GM12878 (cell line): ENCODE results near the gene SLC6A8. TPM values are rescaled to one million over a fixed set of nuclear protein-coding genes. Genes with fewer than 3 reads are reported as not detected.

Experiments
- ATF7 ChIP-seq: fragments of 450-650 bp; IDR thresholded peaks from 2 replicates; pipeline ENCODE4 v1.6.1; 2016; ENCODE audit warnings: low read depth, mild to moderate bottlenecking
- BHLHE40 ChIP-seq, 2 experiments: fragments of 450-650 bp in 1 of 2; IDR thresholded peaks; 2 replicates each; pipeline ENCODE4 v1.6.1; 2011 to 2017; ENCODE audit warnings: low read depth in 2 of 2, borderline replicate concordance in 1 of 2, improper control_type of control experiment in 1 of 2, low read length in 1 of 2, mild to moderate bottlenecking in 1 of 2
- EED ChIP-seq: sonication (generic); IDR thresholded peaks from 2 replicates; pipeline ENCODE4 v1.6.1; 2016; ENCODE audit warnings: antibody characterized with exemption, low read depth
- ETV6 ChIP-seq, 2 experiments: fragments of 450-650 bp in 1 of 2; IDR thresholded peaks in 1 of 2; conservative IDR thresholded peaks in 1 of 2; 2 replicates each; pipeline ENCODE4 v1.6.1; 2014; ENCODE audit warnings: antibody characterized with exemption in 1 of 2, borderline replicate concordance in 1 of 2, low read depth in 1 of 2, mild to moderate bottlenecking in 1 of 2, moderate library complexity in 1 of 2
- EZH2 ChIP-seq: IDR thresholded peaks from 2 replicates; pipeline ENCODE4 v1.6.1; 2012; ENCODE audit warnings: low read depth, mild to moderate bottlenecking, control low read depth, inconsistent platforms, low read length, borderline replicate concordance; ENCODE audit not compliant: control insufficient read depth
- MEF2A ChIP-seq: IDR thresholded peaks from 2 replicates; pipeline ENCODE4 v1.6.1; 2011; ENCODE audit warnings: low read depth, mild to moderate bottlenecking, low read length, moderate library complexity; ENCODE audit not compliant: insufficient read depth
- MTA2 ChIP-seq: fragments of 450-650 bp; IDR thresholded peaks from 2 replicates; pipeline ENCODE4 v1.6.1; 2016; ENCODE audit warnings: low read depth, mild to moderate bottlenecking, moderate library complexity
- MYB ChIP-seq: fragments of 150-350 bp; IDR thresholded peaks from 2 replicates; pipeline ENCODE4 v1.6.1; 2014; ENCODE audit warnings: mild to moderate bottlenecking, low read depth, low read length, borderline replicate concordance
- NBN ChIP-seq: fragments of 450-650 bp; IDR thresholded peaks from 2 replicates; pipeline ENCODE4 v1.6.1; 2016
- NFYB ChIP-seq: IDR thresholded peaks from 2 replicates; pipeline ENCODE4 v1.6.1; 2011; ENCODE audit warnings: low read depth, mild to moderate bottlenecking, low read length, improper control_type of control experiment, moderate library complexity; ENCODE audit not compliant: insufficient read depth
- NRF1 ChIP-seq: conservative IDR thresholded peaks from 2 replicates; pipeline ENCODE4 v1.6.1; 2011; ENCODE audit warnings: mild to moderate bottlenecking, low read depth, low read length, improper control_type of control experiment
- PML ChIP-seq: IDR thresholded peaks from 2 replicates; pipeline ENCODE4 v1.6.1; 2012; ENCODE audit warnings: low read length, inconsistent platforms
- POLR2AphosphoS2 ChIP-seq: IDR thresholded peaks from 2 replicates; pipeline ENCODE4 v1.6.1; 2011; ENCODE audit warnings: low read depth, mild to moderate bottlenecking, low read length, improper control_type of control experiment, moderate library complexity
- SIX5 ChIP-seq: IDR thresholded peaks from 2 replicates; pipeline ENCODE4 v1.6.1; 2011; ENCODE audit warnings: mild to moderate bottlenecking, low read depth, low read length, moderate library complexity; ENCODE audit not compliant: severe bottlenecking
- SREBF1 ChIP-seq: IDR thresholded peaks from 2 replicates; pipeline ENCODE4 v1.6.1; 2012; ENCODE audit warnings: mild to moderate bottlenecking, low read length
- SUPT20H ChIP-seq: IDR thresholded peaks from 2 replicates; pipeline ENCODE4 v1.6.1; 2011; ENCODE audit warnings: low read depth, mild to moderate bottlenecking, low read length, moderate library complexity, borderline replicate concordance; ENCODE audit not compliant: control insufficient read depth
- TBL1XR1 ChIP-seq: IDR thresholded peaks from 2 replicates; pipeline ENCODE4 v1.6.1; 2012; ENCODE audit warnings: low read depth, low read length, improper control_type of control experiment
- ZBTB40 ChIP-seq: fragments of 450-650 bp; IDR thresholded peaks from 2 replicates; pipeline ENCODE4 v1.6.1; 2016; ENCODE audit warnings: mild to moderate bottlenecking, moderate library complexity, borderline replicate concordance
- ZNF207 ChIP-seq: fragments of 450-650 bp; IDR thresholded peaks from 2 replicates; pipeline ENCODE4 v1.6.1; 2014; ENCODE audit warnings: antibody characterized with exemption, mild to moderate bottlenecking, borderline replicate concordance
- polyA plus RNA-seq, 11 experiments: library from polyadenylated mRNA; depleted of rRNA in 4 of 11; unstranded in 6 of 11; stranded (reverse) in 5 of 11; fragments of >200 nt; fragmentation: Nextera tagmentation in 4 of 11; fragmentation: Illumina TruSeq in 1 of 11; extraction: Ambion mirVana in 4 of 11; extraction: Trizol in 1 of 11; gene quantifications; 1 replicate in 1 of 11; 2 replicates in 10 of 11; pipeline versions ENCODE4 v1.2.1 to v1.2.3, GENCODE V29; 2011 to 2016; ENCODE audit warnings: inconsistent platforms in 2 of 11, missing spikeins in 2 of 11, low read depth in 1 of 11
- total RNA-seq, 4 experiments: library from RNA; depleted of rRNA in 3 of 4; stranded (reverse); fragments of >200 nt in 3 of 4; fragmentation: Illumina TruSeq in 1 of 4; extraction: Trizol in 1 of 4; gene quantifications; 2 replicates each; pipeline versions ENCODE4 v1.2.1 to v1.2.3, GENCODE V29; 2013 to 2021
- TF ChIP-seq, protein P1 (sequence below): fragments of 150-350 bp; IDR thresholded peaks from 2 replicates; pipeline ENCODE4 v1.6.1; 2016; ENCODE audit warnings: low read depth, low read length

The SLC6A8 gene
- total and polyA plus RNA-seq, 10 of the 15 experiments (the other 5 are each of a cell fraction or from before 2014, with no cell fraction given) = 0.01 to 0.72 (median 0.17) TPM; not detected in 6

DNA sequence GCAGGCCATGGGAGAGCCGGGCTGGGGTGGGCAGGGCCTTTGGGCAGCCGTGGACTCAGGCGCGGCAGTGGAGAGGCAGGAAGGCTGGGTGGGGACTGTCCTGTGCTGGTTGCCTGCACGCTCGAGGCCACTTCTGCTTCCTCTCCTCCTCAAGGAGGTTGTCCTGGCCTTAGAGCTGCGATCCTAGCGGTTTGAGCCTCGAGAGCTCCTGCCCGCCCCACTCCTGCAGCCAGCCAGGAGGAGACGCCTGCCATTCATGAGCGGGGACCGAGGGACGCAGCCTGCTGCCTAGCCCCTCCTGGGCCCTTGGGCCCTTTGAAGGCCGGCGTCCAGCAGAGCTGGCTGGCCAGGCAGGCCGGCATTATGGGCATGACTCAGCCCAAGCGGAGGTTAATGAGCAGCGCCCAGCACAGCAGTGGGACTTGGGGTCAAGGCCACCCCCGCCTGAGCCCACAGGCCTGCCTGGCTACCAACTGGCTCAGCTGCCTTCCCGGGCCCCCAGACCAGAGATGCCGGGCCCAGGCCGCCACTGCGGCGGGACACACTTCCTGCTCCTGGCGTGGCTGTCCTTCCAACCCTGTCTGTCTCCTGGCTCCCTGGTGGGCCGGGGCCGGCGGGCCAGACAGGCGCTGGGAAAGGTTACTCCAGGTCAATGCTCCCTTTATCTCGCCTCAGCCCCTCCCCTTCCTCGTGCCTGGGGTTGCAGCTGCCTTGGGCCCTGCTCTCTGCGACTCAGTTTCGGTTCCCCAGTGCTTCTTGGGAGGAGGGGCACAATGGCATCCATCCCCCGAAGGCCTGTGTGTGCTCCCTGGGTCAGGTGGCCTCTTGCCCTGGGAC lies 38.8 kb downstream of the SLC6A8 start (continued):
- no peak for TF ChIP-seq ZBTB40
- no peak for TF ChIP-seq ATF7
- TF ChIP-seq SUPT20H = no peak
- TF ChIP-seq ETV6 (conservative IDR thresholded peaks at IDR 0.05 in 1 of 2, IDR thresholded peaks at IDR 0.05 in 1 of 2; ENCODE audit: borderline replicate concordance in 1 of 2, low read depth in 1 of 2) = no peak
- TF ChIP-seq EZH2 = no peak
- TF ChIP-seq MYB = no peak
- TF ChIP-seq MTA2 = no peak
- TF ChIP-seq ZNF207 = no peak
- no peak for TF ChIP-seq PML
- TF ChIP-seq SREBF1 = no peak
- TF ChIP-seq SIX5 = no peak
- TF ChIP-seq TBL1XR1 = peak; percentile 80; the same call in 1 of the 2 replicates
- TF ChIP-seq NFYB = no peak
- TF ChIP-seq EED = 0 out of 2 replicates have a peak, but pooled peaks have one; percentile 49
- TF ChIP-seq, protein P1, sequence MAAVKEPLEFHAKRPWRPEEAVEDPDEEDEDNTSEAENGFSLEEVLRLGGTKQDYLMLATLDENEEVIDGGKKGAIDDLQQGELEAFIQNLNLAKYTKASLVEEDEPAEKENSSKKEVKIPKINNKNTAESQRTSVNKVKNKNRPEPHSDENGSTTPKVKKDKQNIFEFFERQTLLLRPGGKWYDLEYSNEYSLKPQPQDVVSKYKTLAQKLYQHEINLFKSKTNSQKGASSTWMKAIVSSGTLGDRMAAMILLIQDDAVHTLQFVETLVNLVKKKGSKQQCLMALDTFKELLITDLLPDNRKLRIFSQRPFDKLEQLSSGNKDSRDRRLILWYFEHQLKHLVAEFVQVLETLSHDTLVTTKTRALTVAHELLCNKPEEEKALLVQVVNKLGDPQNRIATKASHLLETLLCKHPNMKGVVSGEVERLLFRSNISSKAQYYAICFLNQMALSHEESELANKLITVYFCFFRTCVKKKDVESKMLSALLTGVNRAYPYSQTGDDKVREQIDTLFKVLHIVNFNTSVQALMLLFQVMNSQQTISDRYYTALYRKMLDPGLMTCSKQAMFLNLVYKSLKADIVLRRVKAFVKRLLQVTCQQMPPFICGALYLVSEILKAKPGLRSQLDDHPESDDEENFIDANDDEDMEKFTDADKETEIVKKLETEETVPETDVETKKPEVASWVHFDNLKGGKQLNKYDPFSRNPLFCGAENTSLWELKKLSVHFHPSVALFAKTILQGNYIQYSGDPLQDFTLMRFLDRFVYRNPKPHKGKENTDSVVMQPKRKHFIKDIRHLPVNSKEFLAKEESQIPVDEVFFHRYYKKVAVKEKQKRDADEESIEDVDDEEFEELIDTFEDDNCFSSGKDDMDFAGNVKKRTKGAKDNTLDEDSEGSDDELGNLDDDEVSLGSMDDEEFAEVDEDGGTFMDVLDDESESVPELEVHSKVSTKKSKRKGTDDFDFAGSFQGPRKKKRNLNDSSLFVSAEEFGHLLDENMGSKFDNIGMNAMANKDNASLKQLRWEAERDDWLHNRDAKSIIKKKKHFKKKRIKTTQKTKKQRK = no peak
- no peak for TF ChIP-seq MEF2A
- no peak for TF ChIP-seq NRF1
- TF ChIP-seq POLR2AphosphoS2 = no peak
- no peak for TF ChIP-seq NBN
- peak; percentile 95 for TF ChIP-seq BHLHE40 (IDR thresholded peaks at IDR 0.05; ENCODE audit: borderline replicate concordance in 1 of 2, low read depth in 2 of 2, low read length in 1 of 2)
